Choroid plexus epithelial cell (primary cell): ENCODE data around the gene TMPRSS4.

Experiments
- DNase-seq: peaks from one replicate; pipeline ENCODE4 v3.0.0-alpha.2; 2010; ENCODE audit warnings: low read depth
- H3K4me3 ChIP-seq: 2 replicates; pipeline ENCODE4 v1.5.1; 2011; ENCODE audit warnings: low read depth, mild to moderate bottlenecking, control low read depth, low read length, moderate library complexity
- TF ChIP-seq, protein P1 (sequence below): conservative IDR thresholded peaks from 2 replicates; pipeline ENCODE4 v1.5.1; 2011; ENCODE audit warnings: low read depth, mild to moderate bottlenecking, control low read depth, inconsistent platforms, low read length, moderate library complexity

The TMPRSS4 gene

DNA sequence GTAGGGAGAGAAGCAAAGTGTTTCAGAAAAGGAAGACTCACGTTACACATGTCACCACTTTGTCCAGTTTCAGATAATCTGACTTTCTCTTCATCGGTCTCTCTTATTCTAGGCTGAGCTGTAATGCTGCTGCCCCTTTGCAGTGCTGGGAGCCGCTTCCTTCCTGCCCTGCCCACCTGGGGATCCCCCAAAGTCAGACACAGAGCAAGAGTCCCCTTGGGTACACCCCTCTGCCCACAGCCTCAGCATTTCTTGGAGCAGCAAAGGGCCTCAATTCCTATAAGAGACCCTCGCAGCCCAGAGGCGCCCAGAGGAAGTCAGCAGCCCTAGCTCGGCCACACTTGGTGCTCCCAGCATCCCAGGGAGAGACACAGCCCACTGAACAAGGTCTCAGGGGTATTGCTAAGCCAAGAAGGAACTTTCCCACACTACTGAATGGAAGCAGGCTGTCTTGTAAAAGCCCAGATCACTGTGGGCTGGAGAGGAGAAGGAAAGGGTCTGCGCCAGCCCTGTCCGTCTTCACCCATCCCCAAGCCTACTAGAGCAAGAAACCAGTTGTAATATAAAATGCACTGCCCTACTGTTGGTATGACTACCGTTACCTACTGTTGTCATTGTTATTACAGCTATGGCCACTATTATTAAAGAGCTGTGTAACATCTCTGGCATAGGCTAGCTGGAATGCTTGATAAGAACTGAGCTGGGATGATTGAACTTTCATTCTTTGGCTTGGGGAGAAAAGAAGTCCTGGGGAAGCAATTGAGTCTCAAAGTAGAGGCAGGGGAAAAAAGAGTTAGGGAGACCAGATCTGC, 41.1 kb downstream of the TMPRSS4 start:
- H3K4me3 ChIP-seq = no peak overlapping the region
- DNase-seq = no peak
- TF ChIP-seq, protein P1, sequence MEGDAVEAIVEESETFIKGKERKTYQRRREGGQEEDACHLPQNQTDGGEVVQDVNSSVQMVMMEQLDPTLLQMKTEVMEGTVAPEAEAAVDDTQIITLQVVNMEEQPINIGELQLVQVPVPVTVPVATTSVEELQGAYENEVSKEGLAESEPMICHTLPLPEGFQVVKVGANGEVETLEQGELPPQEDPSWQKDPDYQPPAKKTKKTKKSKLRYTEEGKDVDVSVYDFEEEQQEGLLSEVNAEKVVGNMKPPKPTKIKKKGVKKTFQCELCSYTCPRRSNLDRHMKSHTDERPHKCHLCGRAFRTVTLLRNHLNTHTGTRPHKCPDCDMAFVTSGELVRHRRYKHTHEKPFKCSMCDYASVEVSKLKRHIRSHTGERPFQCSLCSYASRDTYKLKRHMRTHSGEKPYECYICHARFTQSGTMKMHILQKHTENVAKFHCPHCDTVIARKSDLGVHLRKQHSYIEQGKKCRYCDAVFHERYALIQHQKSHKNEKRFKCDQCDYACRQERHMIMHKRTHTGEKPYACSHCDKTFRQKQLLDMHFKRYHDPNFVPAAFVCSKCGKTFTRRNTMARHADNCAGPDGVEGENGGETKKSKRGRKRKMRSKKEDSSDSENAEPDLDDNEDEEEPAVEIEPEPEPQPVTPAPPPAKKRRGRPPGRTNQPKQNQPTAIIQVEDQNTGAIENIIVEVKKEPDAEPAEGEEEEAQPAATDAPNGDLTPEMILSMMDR = no peak

DNA sequence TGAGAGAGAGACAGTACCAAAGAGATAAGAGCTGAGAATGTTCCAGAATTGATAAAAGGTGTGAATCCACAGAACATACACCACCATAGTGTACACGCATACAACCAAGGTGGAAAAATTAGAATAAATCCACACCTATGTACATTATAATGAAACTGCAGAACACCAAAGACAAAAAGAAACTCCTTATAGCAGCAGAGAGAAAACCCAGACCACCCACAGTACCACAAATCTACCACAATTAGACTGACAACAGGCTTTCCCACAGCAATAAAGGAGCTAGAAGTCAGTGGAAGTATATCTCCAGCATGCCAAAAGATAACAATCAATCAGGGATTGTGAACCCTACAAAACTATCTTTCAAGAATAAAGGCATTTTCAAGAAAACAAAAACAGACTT, 43.9 kb downstream of the TMPRSS4 start:
- TF ChIP-seq, protein P1 = no peak
- no peak overlapping the region for H3K4me3 ChIP-seq

DNA sequence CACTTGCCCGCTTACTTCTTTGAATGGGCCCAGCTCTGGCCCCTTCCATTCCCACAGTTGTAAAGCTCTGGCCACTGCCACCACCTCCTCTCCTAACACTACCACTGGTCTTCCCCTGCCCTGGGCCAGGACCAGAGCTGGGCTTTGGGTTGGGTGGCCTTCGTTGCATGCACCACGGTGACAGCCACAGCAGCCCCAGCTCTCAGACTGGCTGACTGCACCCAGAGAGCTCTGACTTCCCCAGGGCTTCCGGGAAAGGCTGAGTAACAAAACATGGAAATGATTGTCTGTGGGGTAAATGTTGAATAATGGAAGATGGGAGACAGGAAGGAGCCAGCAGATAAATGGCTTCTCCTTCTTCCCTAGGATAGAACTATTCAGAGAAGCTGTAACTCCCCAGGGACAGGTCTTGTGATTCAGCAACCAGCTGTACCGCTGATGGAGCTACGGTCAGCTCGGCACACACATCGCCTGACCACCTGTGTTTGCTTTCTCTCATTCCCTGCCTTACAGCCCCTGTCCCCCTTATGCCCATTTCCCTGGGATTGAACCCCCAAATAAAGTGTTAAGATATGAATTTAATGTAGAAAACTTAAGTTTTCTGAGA, 48.2 kb downstream of the TMPRSS4 start:
- TF ChIP-seq, protein P1 = no peak
- no peak overlapping the region for H3K4me3 ChIP-seq
- no peak for DNase-seq

More for the DNA sequence above, 43.9 kb downstream of the TMPRSS4 start:
- no peak for DNase-seq

DNA sequence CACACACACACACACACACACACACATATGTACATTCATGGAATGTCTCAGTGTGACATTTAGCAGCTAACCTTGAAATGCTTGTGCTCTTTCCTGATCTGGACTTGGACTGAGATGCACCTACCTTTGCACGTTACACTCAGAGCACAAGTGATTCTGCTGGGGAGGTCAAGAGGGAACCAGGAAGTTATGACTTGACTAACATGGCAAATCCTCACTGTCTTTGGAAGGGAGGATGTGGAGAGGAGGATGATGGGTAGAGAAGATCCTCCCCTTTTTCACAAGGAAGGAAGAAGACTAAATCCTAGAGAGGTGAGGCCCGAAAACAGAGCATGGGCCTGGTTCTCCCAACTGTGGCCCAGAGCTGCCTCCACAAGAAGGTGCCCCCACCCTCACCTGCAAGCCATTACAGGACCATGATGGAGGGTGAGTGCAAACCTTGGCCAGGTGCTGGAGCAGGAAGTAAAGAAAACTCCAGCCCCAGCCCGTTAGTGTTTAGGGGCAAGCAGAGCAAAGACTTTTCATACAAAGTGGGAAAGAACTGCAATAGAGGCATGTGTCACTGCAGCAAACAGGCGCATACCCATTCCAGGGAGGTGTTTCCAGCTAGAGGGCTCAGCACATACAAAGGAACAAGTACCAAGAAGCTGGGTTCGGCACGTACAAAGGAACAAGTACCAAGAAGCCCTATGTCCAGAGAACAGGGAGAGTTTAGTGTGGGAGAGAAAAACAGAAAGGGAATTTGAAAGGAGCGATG, 49.4 kb downstream of the TMPRSS4 start:
- H3K4me3 ChIP-seq = no peak overlapping the region
- TF ChIP-seq, protein P1 = no peak
- DNase-seq = no peak

DNA sequence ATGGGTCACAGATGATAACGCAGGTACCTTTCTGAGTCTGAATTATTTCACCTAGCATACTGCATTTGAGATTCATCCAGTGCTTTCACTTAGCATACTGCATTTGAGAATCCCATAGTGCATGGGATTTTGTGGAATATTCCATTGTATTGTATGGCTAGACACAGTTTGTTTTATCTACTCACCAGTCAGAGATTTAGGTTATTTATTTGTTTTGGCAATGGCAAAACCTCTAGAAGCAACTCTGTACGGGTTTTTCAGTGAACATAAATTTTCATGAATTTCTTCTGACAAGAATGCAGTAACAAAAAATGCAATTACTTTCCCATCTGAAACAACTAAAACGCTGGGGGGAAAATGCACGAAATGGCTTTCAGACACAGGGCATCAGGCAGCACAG, 51.4 kb downstream of the TMPRSS4 start:
- DNase-seq = no peak
- no peak overlapping the region for H3K4me3 ChIP-seq
- TF ChIP-seq, protein P1 = no peak

DNA sequence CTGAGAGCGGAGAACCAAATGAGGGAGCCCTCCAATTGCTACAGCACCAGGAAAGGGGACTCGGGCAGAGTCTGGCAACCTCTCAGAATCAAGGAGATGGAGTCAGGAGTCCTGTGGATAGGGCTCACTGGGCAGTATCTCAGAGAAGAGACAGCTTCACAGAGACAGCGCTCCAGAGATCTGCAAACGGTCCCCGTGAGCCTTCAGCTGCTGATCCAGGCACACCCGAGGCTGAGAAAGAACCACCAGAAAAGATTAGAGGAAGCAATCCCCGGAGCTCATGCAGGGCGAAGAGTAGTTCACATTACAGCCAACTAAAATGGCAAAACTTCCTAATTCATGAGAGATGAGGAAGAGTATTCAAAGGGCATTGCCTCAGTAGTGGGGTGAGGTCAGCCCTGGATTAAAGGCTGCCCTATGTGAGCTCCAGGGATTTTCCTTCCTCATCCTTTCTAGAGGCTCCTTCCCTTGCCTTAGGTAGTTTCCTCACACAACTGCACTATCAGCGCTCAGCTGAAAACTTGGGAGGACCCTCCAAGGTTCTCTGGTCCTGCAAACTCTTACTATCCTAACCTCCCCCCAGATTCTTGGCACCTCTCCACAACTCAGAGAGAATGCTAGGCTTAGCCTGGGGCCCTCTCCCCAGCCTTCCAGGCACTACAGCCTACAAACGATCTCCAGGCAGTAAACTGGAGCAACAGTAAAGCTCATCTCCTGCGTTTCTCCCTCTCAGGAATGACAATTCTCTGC, 52.0 kb downstream of the TMPRSS4 start:
- DNase-seq = no peak
- TF ChIP-seq, protein P1 = no peak
- no peak overlapping the region for H3K4me3 ChIP-seq
